Liver (tissue), 9 donors: ENCODE measurements around the gene ALG8. TPM values are rescaled to one million over a fixed set of nuclear protein-coding genes. Genes with fewer than 3 reads are reported as not detected.
"Not testable (repeated sequence)": the region's sequence is repeated elsewhere in the genome, so short reads cannot be mapped to it uniquely, and the experiment has no call there.

Experiments
- DNase-seq: peaks from one replicate; pipeline ENCODE4 v3.0.0-alpha.2; 2017; ENCODE audit warnings: low spot score
- H3K27ac ChIP-seq, 2 donors: one replicate each; pipeline ENCODE4 v1.7.0; 2013; ENCODE audit warnings: inconsistent platforms in 2 of 2, low read length in 2 of 2, control low read depth in 1 of 2, low read depth in 1 of 2, mild to moderate bottlenecking in 1 of 2
- H3K27me3 ChIP-seq, 4 donors: one replicate each; pipeline versions ENCODE4 v1.6.1 to v1.7.0; 2013; ENCODE audit warnings: low read length in 3 of 4, inconsistent platforms in 1 of 4, mild to moderate bottlenecking in 1 of 4, moderate library complexity in 1 of 4; ENCODE audit not compliant: control insufficient read depth in 4 of 4, insufficient read depth in 4 of 4
- H3K36me3 ChIP-seq, 4 donors: one replicate each; pipeline versions ENCODE4 v1.6.1 to v1.7.0; 2013; ENCODE audit warnings: low read length in 3 of 4, mild to moderate bottlenecking in 3 of 4, low read depth in 1 of 4, moderate library complexity in 1 of 4; ENCODE audit not compliant: control insufficient read depth in 4 of 4, insufficient read depth in 3 of 4
- H3K4me1 ChIP-seq, 4 donors: one replicate each; pipeline versions ENCODE4 v1.6.1 to v1.7.0; 2013; ENCODE audit warnings: low read length in 3 of 4, mild to moderate bottlenecking in 3 of 4, moderate library complexity in 1 of 4; ENCODE audit not compliant: control insufficient read depth in 4 of 4, insufficient read depth in 4 of 4
- H3K4me3 ChIP-seq, 3 donors: one replicate each; pipeline versions ENCODE4 v1.6.1 to v1.7.0; 2013; ENCODE audit warnings: low read length in 3 of 3, control low read depth in 1 of 3, low read depth in 1 of 3, mild to moderate bottlenecking in 1 of 3
- H3K9ac ChIP-seq, 2 donors: one replicate each; pipeline ENCODE4 v1.7.0; 2013; ENCODE audit warnings: low read length in 2 of 2, mild to moderate bottlenecking in 2 of 2, moderate library complexity in 2 of 2, control low read depth in 1 of 2, low read depth in 1 of 2
- H3K9me3 ChIP-seq, 4 donors: one replicate each; pipeline versions ENCODE4 v1.6.1 to v1.7.0; 2013; ENCODE audit warnings: low read length in 3 of 4; ENCODE audit not compliant: control insufficient read depth in 4 of 4
- ATF3 ChIP-seq: IDR thresholded peaks from 2 replicates; pipeline ENCODE4 v1.6.1; 2016; ENCODE audit warnings: antibody characterized with exemption
- CTCF ChIP-seq: fragments of 150-350 bp; IDR thresholded peaks from 2 replicates; pipeline ENCODE4 v1.5.1; 2017; ENCODE audit warnings: improper control_type of control experiment, low read depth, low read length; ENCODE audit not compliant: missing input control
- EGR1 ChIP-seq, 2 donors: IDR thresholded peaks; 2 replicates each; pipeline ENCODE4 v1.6.1; 2016 to 2018; ENCODE audit warnings: antibody characterized with exemption in 2 of 2, low read depth in 2 of 2
- FOXA1 ChIP-seq: IDR thresholded peaks from 2 replicates; pipeline ENCODE4 v1.6.1; 2016; ENCODE audit warnings: antibody characterized with exemption
- FOXA2 ChIP-seq: IDR thresholded peaks from 2 replicates; pipeline ENCODE4 v1.6.1; 2016; ENCODE audit warnings: antibody characterized with exemption
- GABPA ChIP-seq, 2 donors: IDR thresholded peaks in 1 of 2; conservative IDR thresholded peaks in 1 of 2; 2 replicates each; pipeline ENCODE4 v1.6.1; 2016; ENCODE audit warnings: antibody characterized with exemption in 2 of 2, mild to moderate bottlenecking in 1 of 2, moderate library complexity in 1 of 2
- HNF4A ChIP-seq, 2 donors: conservative IDR thresholded peaks; 2 replicates each; pipeline ENCODE4 v1.6.1; 2016; ENCODE audit warnings: antibody characterized with exemption in 2 of 2, mild to moderate bottlenecking in 2 of 2
- HNF4G ChIP-seq: IDR thresholded peaks from 2 replicates; pipeline ENCODE4 v1.6.1; 2016; ENCODE audit warnings: antibody characterized with exemption
- JUND ChIP-seq, 2 donors: IDR thresholded peaks; 2 replicates each; pipeline ENCODE4 v1.6.1; 2016; ENCODE audit warnings: antibody characterized with exemption in 2 of 2
- MAX ChIP-seq: IDR thresholded peaks from 2 replicates; pipeline ENCODE4 v1.6.1; 2016; ENCODE audit warnings: antibody characterized with exemption
- NR2F2 ChIP-seq: IDR thresholded peaks from 2 replicates; pipeline ENCODE4 v1.6.1; 2016; ENCODE audit warnings: antibody characterized with exemption
- RAD21 ChIP-seq, 2 donors: IDR thresholded peaks; 2 replicates each; pipeline ENCODE4 v1.6.1; 2016; ENCODE audit warnings: antibody characterized with exemption in 2 of 2, mild to moderate bottlenecking in 2 of 2
- REST ChIP-seq: IDR thresholded peaks from 2 replicates; pipeline ENCODE4 v1.6.1; 2016; ENCODE audit warnings: antibody characterized with exemption, mild to moderate bottlenecking
- RXRA ChIP-seq, 2 donors: IDR thresholded peaks; 2 replicates each; pipeline ENCODE4 v1.6.1; 2017 to 2018; ENCODE audit warnings: antibody characterized with exemption in 2 of 2, mild to moderate bottlenecking in 1 of 2
- SP1 ChIP-seq: IDR thresholded peaks from 2 replicates; pipeline ENCODE4 v1.6.1; 2018; ENCODE audit warnings: antibody characterized with exemption, mild to moderate bottlenecking
- TAF1 ChIP-seq: conservative IDR thresholded peaks from 2 replicates; pipeline ENCODE4 v1.6.1; 2016; ENCODE audit warnings: antibody characterized with exemption, mild to moderate bottlenecking
- YY1 ChIP-seq: IDR thresholded peaks from 2 replicates; pipeline ENCODE4 v1.6.1; 2016; ENCODE audit warnings: antibody characterized with exemption, mild to moderate bottlenecking
- WGBS: extraction: QIAGEN DNeasy Blood & Tissue Kit; methylation state at CpG from one replicate; pipeline ENCODE4 v1.1.7; 2013; 5-methylcytosine and 5-hydroxymethylcytosine counted together
- polyA plus RNA-seq, 2 donors: library from polyadenylated mRNA; stranded (reverse) in 1 of 2; unstranded in 1 of 2; fragments of 200-250 nt in 1 of 2; fragments of >200 nt in 1 of 2; fragmentation: Nextera tagmentation in 1 of 2; extraction: Ambion mirVana in 1 of 2; gene quantifications; one replicate each; pipeline versions ENCODE4 v1.2.1 to v1.2.3, GENCODE V29; 2013 to 2015
- total RNA-seq, 2 donors: library from RNA; depleted of rRNA; stranded (reverse); fragments of >200 nt; gene quantifications; one replicate each; pipeline ENCODE4 v1.2.3, GENCODE V29; 2014
- TF ChIP-seq, protein P1 (sequence below): IDR thresholded peaks from 2 replicates; pipeline ENCODE4 v1.6.1; 2016; ENCODE audit warnings: antibody characterized with exemption
- donor health status: healthy.
- donor health status: healthy.
- donor health status: healthy.
- donor health status: healthy.
- donor health status: healthy.

Gene ALG8
- total and polyA plus RNA-seq, 4 donors = 29.4 to 46.0 (median 38.0) TPM

- TF ChIP-seq, protein P1, sequence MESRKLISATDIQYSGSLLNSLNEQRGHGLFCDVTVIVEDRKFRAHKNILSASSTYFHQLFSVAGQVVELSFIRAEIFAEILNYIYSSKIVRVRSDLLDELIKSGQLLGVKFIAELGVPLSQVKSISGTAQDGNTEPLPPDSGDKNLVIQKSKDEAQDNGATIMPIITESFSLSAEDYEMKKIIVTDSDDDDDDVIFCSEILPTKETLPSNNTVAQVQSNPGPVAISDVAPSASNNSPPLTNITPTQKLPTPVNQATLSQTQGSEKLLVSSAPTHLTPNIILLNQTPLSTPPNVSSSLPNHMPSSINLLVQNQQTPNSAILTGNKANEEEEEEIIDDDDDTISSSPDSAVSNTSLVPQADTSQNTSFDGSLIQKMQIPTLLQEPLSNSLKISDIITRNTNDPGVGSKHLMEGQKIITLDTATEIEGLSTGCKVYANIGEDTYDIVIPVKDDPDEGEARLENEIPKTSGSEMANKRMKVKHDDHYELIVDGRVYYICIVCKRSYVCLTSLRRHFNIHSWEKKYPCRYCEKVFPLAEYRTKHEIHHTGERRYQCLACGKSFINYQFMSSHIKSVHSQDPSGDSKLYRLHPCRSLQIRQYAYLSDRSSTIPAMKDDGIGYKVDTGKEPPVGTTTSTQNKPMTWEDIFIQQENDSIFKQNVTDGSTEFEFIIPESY = no peak
- TF ChIP-seq RAD21 (IDR thresholded peaks at IDR 0.05) = no peak
- Histone ChIP-seq H3K9me3 (no peaks in the 10 kb centered on the region), H3K4me3 (no peak overlapping the region), H3K27ac (no peak overlapping the region), H3K4me1 (peaks cover 0 to 9% (median 0%) of the 10 kb centered on the region in 4 donors), H3K9ac (no peak overlapping the region), H3K36me3 (peaks cover 0 to 2% (median 0%) of the 10 kb centered on the region in 4 donors), H3K27me3 (no peaks in the 10 kb centered on the region)
- DNase-seq = no peak
- WGBS = 80% methylated on average over 2 of the region's 2 CpGs
These were observed 45.2 kb downstream of the ALG8 start for GRCh38 chr11:78094250-78094649.

- H3K27ac ChIP-seq, H3K9ac ChIP-seq: not testable (repeated sequence)
- 93% methylated on average over 6 of the region's 6 CpGs for WGBS
These were observed 52.8 kb downstream of the ALG8 start for GRCh38 chr11:78086521-78087074.

DNA sequence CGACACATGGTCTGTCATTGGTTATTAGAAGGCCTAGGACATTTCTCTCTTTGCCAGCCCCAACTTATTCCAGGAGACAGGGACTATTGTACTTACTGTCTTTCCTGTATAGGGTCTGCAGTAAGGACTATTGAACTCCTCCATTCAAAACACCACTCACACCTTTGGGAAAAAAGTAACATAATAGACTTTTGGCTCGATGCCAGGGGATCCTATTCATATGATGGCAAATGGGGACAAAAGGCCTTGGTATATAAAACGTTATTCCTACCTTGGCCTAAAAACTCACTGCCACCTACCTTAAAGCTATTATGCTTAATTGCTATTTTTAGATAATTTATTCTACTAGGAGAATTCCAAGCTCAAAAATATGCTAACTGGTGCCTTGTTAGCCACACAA, 53.5 kb downstream of the ALG8 start:
- H3K9me3 ChIP-seq = no peaks in the 10 kb centered on the region
- 53% methylated on average over 3 of the region's 3 CpGs for WGBS
- H3K36me3 ChIP-seq = no peaks in the 10 kb centered on the region
- no peak overlapping the region for H3K4me3 ChIP-seq
- H3K4me1 ChIP-seq = peaks cover 0 to 4% (median 0%) of the 10 kb centered on the region in 4 donors
- no peak overlapping the region for H3K9ac ChIP-seq
- TF ChIP-seq RAD21 (IDR thresholded peaks at IDR 0.05) = no peak
- TF ChIP-seq RXRA (IDR thresholded peaks at IDR 0.05) = no peak
- TF ChIP-seq SP1 = no peak
- no peak for TF ChIP-seq GABPA (IDR thresholded peaks at IDR 0.05 in 1 of 2, conservative IDR thresholded peaks at IDR 0.05 in 1 of 2)
- no peak for TF ChIP-seq CTCF
- no peak for TF ChIP-seq FOXA1
- TF ChIP-seq HNF4G = no peak
- no peak for TF ChIP-seq TAF1
- no peak for TF ChIP-seq FOXA2
- TF ChIP-seq EGR1 (IDR thresholded peaks at IDR 0.05; ENCODE audit: low read depth in 2 of 2) = no peak
- no peak for TF ChIP-seq YY1
- TF ChIP-seq ATF3 = no peak
- no peak for TF ChIP-seq MAX
- TF ChIP-seq, protein P1 = no peak
- TF ChIP-seq HNF4A (conservative IDR thresholded peaks at IDR 0.05) = no peak
- no peak for TF ChIP-seq JUND (IDR thresholded peaks at IDR 0.05)
- TF ChIP-seq REST = no peak
- no peak for TF ChIP-seq NR2F2
- H3K27ac ChIP-seq = no peak overlapping the region
- no peak for DNase-seq
- no peaks in the 10 kb centered on the region for H3K27me3 ChIP-seq

More at GRCh38 chr11:78086521-78087074, 52.8 kb downstream of the ALG8 start:
- H3K4me3 ChIP-seq, H3K9me3 ChIP-seq, H3K36me3 ChIP-seq, H3K27me3 ChIP-seq, DNase-seq, H3K4me1 ChIP-seq: not testable (repeated sequence)
